PC-3 (cell line): ENCODE data around the gene AMER2. TPM values are rescaled to one million over a fixed set of nuclear protein-coding genes. Genes with fewer than 3 reads are reported as not detected.

Experiments used
- ATAC-seq: fragments of 200-7000 bp; cut with Tn5 transposase; 2 replicates; pipeline ENCODE4 v1.9.1; 2020; ENCODE audit warnings: mild to moderate bottlenecking, moderate library complexity
- BruUV-seq: library from RNA; stranded (reverse); fragments of 400-500 nt; replicated peaks from 2 replicates; lab custom pipeline; 2021; lab: Mats Ljungman, UMichigan
- CTCF ChIA-PET: fragments of 300-600 bp; sonication (Branson Sonifier 250); formaldehyde crosslinking; loops from one replicate; lab custom pipeline; 2022; ENCODE audit warnings: antibody characterized with exemption; lab: Charles Lee
- POLR2A ChIA-PET: fragments of 300-600 bp; sonication (Branson Sonifier 250); formaldehyde crosslinking; loops from one replicate; lab custom pipeline; 2022; ENCODE audit warnings: antibody characterized with exemption; ENCODE audit not compliant: unreplicated experiment; lab: Charles Lee
- DNase-seq: peaks from one replicate; pipeline ENCODE4 v3.0.0-alpha.2; 2015
- H2AFZ ChIP-seq: fragments of 300-600 bp; sonication (generic); 2 replicates; pipeline ENCODE4 v1.6.0; 2016; ENCODE audit warnings: antibody characterized with exemption, low read length
- H3F3A ChIP-seq: fragments of 300-600 bp; sonication (generic); one replicate; pipeline ENCODE4 v1.6.0; 2017; ENCODE audit warnings: antibody characterized with exemption, low read length, control low read depth, mild to moderate bottlenecking; ENCODE audit not compliant: unreplicated experiment
- H3K27ac ChIP-seq: fragments of 300-600 bp; sonication (generic); 2 replicates; pipeline ENCODE4 v1.5.1; 2016; ENCODE audit warnings: mild to moderate bottlenecking, low read length
- H3K27me3 ChIP-seq: fragments of 300-600 bp; sonication (generic); 2 replicates; pipeline ENCODE4 v1.6.1; 2016; ENCODE audit warnings: low read length, mixed read lengths
- H3K36me3 ChIP-seq: fragments of 300-600 bp; sonication (generic); 2 replicates; pipeline ENCODE4 v1.6.1; 2016; ENCODE audit warnings: low read depth, mixed run types, low read length, mixed read lengths
- H3K4me1 ChIP-seq: fragments of 300-600 bp; sonication (generic); 2 replicates; pipeline ENCODE4 v1.5.1; 2016; ENCODE audit warnings: low read length; ENCODE audit not compliant: insufficient read depth
- H3K4me2 ChIP-seq: fragments of 300-600 bp; sonication (generic); 2 replicates; pipeline ENCODE4 v1.6.0; 2016; ENCODE audit warnings: low read length
- H3K4me3 ChIP-seq: fragments of 300-600 bp; sonication (generic); 2 replicates; pipeline ENCODE4 v1.5.1; 2016; ENCODE audit warnings: mild to moderate bottlenecking, low read length, mixed read lengths
- H3K79me2 ChIP-seq: fragments of 300-600 bp; sonication (generic); 2 replicates; pipeline ENCODE4 v1.6.1; 2017; ENCODE audit warnings: low read length, mixed read lengths
- H3K9ac ChIP-seq: fragments of 300-600 bp; sonication (generic); 2 replicates; pipeline ENCODE4 v1.6.0; 2016; ENCODE audit warnings: mild to moderate bottlenecking, low read length
- H3K9me2 ChIP-seq: fragments of 300-600 bp; sonication (generic); replicated peaks from 2 replicates; pipeline ENCODE4 v1.6.1; 2016; ENCODE audit warnings: mixed run types, low read length, mixed read lengths
- H3K9me3 ChIP-seq: fragments of 300-600 bp; sonication (generic); 2 replicates; pipeline ENCODE4 v1.6.1; 2016; ENCODE audit warnings: low read length, mixed read lengths
- H4K20me1 ChIP-seq: fragments of 300-600 bp; sonication (generic); 2 replicates; pipeline ENCODE4 v1.6.1; 2016; ENCODE audit warnings: low read length, mixed read lengths
- EZH2 ChIP-seq: fragments of 300-600 bp; sonication (generic); IDR thresholded peaks from one replicate; pipeline ENCODE4 v1.6.1; 2017; ENCODE audit warnings: antibody characterized with exemption, mild to moderate bottlenecking, low read length; ENCODE audit not compliant: unreplicated experiment
- EZH2phosphoT487 ChIP-seq: fragments of 300-600 bp; sonication (generic); IDR thresholded peaks from 2 replicates; pipeline ENCODE4 v1.6.1; 2018; ENCODE audit warnings: mild to moderate bottlenecking, antibody characterized with exemption, low read length, borderline replicate concordance
- intact Hi-C: fragments of 100-400 bp; cut with micrococcal nuclease; formaldehyde crosslinking; loops from 2 replicates; pipeline ENCODE4 v1.9.0; 2023
- total RNA-seq: library from RNA; depleted of rRNA; stranded (reverse); fragments of >200 nt; gene quantifications from 2 replicates; pipeline ENCODE4 v1.2.3, GENCODE V29; 2014
- TF ChIP-seq, protein P1 (sequence below): fragments of 300-600 bp; sonication (generic); conservative IDR thresholded peaks from 2 replicates; pipeline ENCODE4 v1.5.1; 2017; ENCODE audit warnings: antibody characterized with exemption, low read depth, mild to moderate bottlenecking, low read length

Gene AMER2
- total RNA-seq, 1 experiment from 2014 or later = not detected

DNA sequence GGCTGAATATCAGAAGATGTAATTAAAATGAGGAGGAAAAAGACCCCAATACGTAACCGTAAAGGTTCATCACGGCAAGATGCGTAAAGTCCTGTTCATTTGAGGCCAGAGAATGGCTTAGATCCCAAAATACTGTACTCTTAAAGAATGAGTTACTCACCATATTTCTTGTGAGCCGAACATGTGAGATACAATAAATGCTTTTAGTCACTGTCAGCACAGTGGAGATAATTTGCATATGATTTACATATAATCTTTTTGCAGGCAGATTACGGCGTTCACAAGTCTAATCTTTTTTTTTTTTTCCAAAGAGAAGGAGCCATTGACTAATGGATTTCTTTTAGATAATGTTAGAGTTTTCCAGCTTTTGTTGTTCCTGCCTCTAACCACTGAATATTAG lies 28.4 kb downstream of the AMER2 start:
- H3K27ac ChIP-seq = no peak overlapping the region
- no peaks in the 10 kb centered on the region for H3K9me3 ChIP-seq
- no peak overlapping the region for H3K4me3 ChIP-seq
- no peak for ATAC-seq
- no peaks in the 10 kb centered on the region for H3K4me1 ChIP-seq
- no peaks in the 10 kb centered on the region for H3F3A ChIP-seq
- H2AFZ ChIP-seq = no peak overlapping the region
- DNase-seq = no peak
- no peaks in the 10 kb centered on the region for H3K9me2 ChIP-seq
- H3K79me2 ChIP-seq = no peaks in the 10 kb centered on the region
- BruUV-seq = no TSS peak
- no peaks in the 10 kb centered on the region for H3K36me3 ChIP-seq
- no peak overlapping the region for H3K4me2 ChIP-seq
- no peak for TF ChIP-seq EZH2phosphoT487
- TF ChIP-seq, protein P1, sequence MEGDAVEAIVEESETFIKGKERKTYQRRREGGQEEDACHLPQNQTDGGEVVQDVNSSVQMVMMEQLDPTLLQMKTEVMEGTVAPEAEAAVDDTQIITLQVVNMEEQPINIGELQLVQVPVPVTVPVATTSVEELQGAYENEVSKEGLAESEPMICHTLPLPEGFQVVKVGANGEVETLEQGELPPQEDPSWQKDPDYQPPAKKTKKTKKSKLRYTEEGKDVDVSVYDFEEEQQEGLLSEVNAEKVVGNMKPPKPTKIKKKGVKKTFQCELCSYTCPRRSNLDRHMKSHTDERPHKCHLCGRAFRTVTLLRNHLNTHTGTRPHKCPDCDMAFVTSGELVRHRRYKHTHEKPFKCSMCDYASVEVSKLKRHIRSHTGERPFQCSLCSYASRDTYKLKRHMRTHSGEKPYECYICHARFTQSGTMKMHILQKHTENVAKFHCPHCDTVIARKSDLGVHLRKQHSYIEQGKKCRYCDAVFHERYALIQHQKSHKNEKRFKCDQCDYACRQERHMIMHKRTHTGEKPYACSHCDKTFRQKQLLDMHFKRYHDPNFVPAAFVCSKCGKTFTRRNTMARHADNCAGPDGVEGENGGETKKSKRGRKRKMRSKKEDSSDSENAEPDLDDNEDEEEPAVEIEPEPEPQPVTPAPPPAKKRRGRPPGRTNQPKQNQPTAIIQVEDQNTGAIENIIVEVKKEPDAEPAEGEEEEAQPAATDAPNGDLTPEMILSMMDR = no peak
- no peak for TF ChIP-seq EZH2
- H4K20me1 ChIP-seq = no peaks in the 10 kb centered on the region
- peaks cover 56% of the 10 kb centered on the region for H3K27me3 ChIP-seq
- intact Hi-C loops = no loop called here
- POLR2A ChIA-PET = no interaction called here
- no peak overlapping the region for H3K9ac ChIP-seq
- CTCF ChIA-PET = no interaction called here

DNA sequence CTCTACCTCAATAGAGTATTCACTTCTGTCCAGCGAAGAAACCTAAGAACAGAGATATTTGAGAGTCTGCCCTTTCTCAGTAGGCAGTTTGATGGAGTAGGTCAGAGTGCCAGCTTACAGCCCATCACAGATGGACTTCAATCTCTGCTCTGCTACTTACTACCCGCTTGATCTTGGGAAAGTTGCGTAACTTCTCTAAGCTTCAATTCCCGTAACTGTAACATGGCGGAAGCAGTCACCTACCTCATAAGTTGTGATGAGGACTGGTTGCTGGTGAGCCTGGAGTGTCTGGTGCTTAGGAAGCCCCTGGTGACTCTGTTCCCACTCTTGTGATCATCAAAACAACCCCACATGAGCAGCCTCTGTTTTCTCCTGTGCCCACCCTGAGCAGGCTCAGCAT lies 31.0 kb downstream of the AMER2 start:
- no TSS peak for BruUV-seq
- TF ChIP-seq, protein P1 = no peak
- no peak for TF ChIP-seq EZH2phosphoT487
- no peak for TF ChIP-seq EZH2
- POLR2A ChIA-PET = no interaction called here
- H3K9me3 ChIP-seq = no peaks in the 10 kb centered on the region
- no peak overlapping the region for H3K4me2 ChIP-seq
- peaks cover 77% of the 10 kb centered on the region for H3K27me3 ChIP-seq
- no peaks in the 10 kb centered on the region for H3K36me3 ChIP-seq
- no peak overlapping the region for H3K4me3 ChIP-seq
- H3K9me2 ChIP-seq = no peaks in the 10 kb centered on the region
- CTCF ChIA-PET = no interaction called here
- H3K9ac ChIP-seq = no peak overlapping the region
- no peaks in the 10 kb centered on the region for H3K4me1 ChIP-seq
- H3K79me2 ChIP-seq = no peaks in the 10 kb centered on the region
- no peak overlapping the region for H2AFZ ChIP-seq
- no peaks in the 10 kb centered on the region for H3F3A ChIP-seq
- intact Hi-C loops = no loop called here
- DNase-seq = no peak
- H3K27ac ChIP-seq = no peak overlapping the region
- ATAC-seq = no peak
- H4K20me1 ChIP-seq = no peaks in the 10 kb centered on the region

GRCh38 chr13:25137788-25138115 lies 34.3 kb downstream of the AMER2 start:
- peaks cover 64% of the 10 kb centered on the region for H3K27me3 ChIP-seq
- no peak overlapping the region for H2AFZ ChIP-seq
- no peaks in the 10 kb centered on the region for H3K36me3 ChIP-seq
- H4K20me1 ChIP-seq = no peaks in the 10 kb centered on the region
- DNase-seq (no peak), ATAC-seq (no peak)
- H3K9ac ChIP-seq = no peak overlapping the region
- TF ChIP-seq EZH2phosphoT487 = no peak
- TF ChIP-seq, protein P1 = no peak
- TF ChIP-seq EZH2 = no peak
- no peak overlapping the region for H3K27ac ChIP-seq
- H3F3A ChIP-seq = no peaks in the 10 kb centered on the region
- intact Hi-C loops = no loop called here
- H3K4me2 ChIP-seq = no peak overlapping the region
- no peaks in the 10 kb centered on the region for H3K9me3 ChIP-seq
- ChIA-PET CTCF (no interaction called here), POLR2A (no interaction called here)
- H3K79me2 ChIP-seq = no peaks in the 10 kb centered on the region
- no TSS peak for BruUV-seq
- no peak overlapping the region for H3K4me3 ChIP-seq
- no peaks in the 10 kb centered on the region for H3K9me2 ChIP-seq
- H3K4me1 ChIP-seq = no peaks in the 10 kb centered on the region
